Neutrophil (primary cell): ENCODE measurements around the gene OXCT1.

Experiments used
- H3K27ac ChIP-seq: fragments of 200-600 bp; sonication (generic); 2 replicates; pipeline ENCODE4 v1.5.1; 2016; ENCODE audit warnings: mild to moderate bottlenecking, moderate library complexity
- H3K27me3 ChIP-seq: fragments of 200-600 bp; sonication (generic); 2 replicates; pipeline ENCODE4 v1.6.0; 2016; ENCODE audit warnings: mild to moderate bottlenecking
- H3K36me3 ChIP-seq: fragments of 200-600 bp; sonication (generic); 2 replicates; pipeline ENCODE4 v1.5.1; 2017
- H3K4me1 ChIP-seq, 2 experiments: fragments of 200-600 bp in 1 of 2; sonication (generic) in 1 of 2; 1 replicate in 1 of 2; 2 replicates in 1 of 2; pipeline versions ENCODE4 v1.5.1 to v1.6.1; 2013 to 2016; ENCODE audit warnings: low read depth in 1 of 2, low read length in 1 of 2, mild to moderate bottlenecking in 1 of 2, moderate library complexity in 1 of 2; ENCODE audit not compliant: control insufficient read depth in 1 of 2, insufficient read depth in 1 of 2
- H3K4me3 ChIP-seq, 2 experiments: fragments of 200-600 bp in 1 of 2; sonication (generic) in 1 of 2; 1 replicate in 1 of 2; 2 replicates in 1 of 2; pipeline ENCODE4 v1.5.1; 2013 to 2016; ENCODE audit warnings: low read depth in 1 of 2, low read length in 1 of 2, mild to moderate bottlenecking in 1 of 2, moderate library complexity in 1 of 2
- H3K9me3 ChIP-seq: fragments of 200-600 bp; sonication (generic); 2 replicates; pipeline ENCODE4 v1.5.1; 2016
- TF ChIP-seq, protein P1 (sequence below): fragments of 200-600 bp; sonication (generic); IDR thresholded peaks from 2 replicates; pipeline ENCODE4 v1.5.1; 2016; ENCODE audit warnings: antibody characterized with exemption

The OXCT1 gene

DNA sequence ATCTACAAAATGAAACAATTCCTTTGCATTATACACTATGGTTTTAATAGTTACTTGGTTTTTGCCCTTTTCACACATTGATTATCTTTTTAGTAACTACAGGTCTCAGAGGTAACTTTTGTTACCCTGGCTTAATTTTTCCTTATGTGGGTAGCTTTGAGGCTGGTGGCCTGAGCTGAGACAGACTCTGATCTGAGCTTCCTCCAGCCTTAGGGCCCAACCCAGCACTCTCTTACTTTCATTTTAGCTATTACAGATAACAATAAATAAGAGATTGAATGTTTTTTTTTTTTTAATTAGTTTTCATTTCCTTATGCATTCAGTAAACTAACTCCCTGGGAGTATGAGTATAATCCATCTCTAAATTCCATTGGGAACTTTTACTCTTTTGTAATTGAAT lies 15.1 kb upstream of the OXCT1 start:
- Histone ChIP-seq H3K4me1 (no peaks in the 10 kb centered on the region), H3K9me3 (no peaks in the 10 kb centered on the region), H3K4me3 (no peak overlapping the region), H3K27me3 (peaks cover 30% of the 10 kb centered on the region), H3K36me3 (no peaks in the 10 kb centered on the region), H3K27ac (no peak overlapping the region)
- TF ChIP-seq, protein P1, sequence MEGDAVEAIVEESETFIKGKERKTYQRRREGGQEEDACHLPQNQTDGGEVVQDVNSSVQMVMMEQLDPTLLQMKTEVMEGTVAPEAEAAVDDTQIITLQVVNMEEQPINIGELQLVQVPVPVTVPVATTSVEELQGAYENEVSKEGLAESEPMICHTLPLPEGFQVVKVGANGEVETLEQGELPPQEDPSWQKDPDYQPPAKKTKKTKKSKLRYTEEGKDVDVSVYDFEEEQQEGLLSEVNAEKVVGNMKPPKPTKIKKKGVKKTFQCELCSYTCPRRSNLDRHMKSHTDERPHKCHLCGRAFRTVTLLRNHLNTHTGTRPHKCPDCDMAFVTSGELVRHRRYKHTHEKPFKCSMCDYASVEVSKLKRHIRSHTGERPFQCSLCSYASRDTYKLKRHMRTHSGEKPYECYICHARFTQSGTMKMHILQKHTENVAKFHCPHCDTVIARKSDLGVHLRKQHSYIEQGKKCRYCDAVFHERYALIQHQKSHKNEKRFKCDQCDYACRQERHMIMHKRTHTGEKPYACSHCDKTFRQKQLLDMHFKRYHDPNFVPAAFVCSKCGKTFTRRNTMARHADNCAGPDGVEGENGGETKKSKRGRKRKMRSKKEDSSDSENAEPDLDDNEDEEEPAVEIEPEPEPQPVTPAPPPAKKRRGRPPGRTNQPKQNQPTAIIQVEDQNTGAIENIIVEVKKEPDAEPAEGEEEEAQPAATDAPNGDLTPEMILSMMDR: no peak

DNA sequence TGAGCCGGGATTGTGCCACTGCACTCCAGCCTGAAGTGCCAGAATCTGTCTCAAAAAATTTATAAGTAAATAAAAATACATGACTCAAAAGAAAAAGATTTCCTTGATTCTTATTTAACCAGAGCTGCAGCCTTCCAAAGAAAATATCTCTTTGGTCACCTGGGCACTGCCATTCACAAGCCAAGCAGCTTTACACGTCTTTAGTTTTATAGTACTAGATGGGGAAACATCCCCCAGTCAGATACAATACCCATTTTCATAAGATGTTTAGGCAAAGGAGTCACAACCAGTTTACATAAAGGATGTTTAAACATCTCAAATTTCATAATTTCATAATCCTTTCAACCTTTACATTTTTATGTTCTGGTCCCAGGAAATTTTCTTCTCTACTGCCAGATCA lies 13.7 kb upstream of the OXCT1 start:
- no peaks in the 10 kb centered on the region for H3K4me1 ChIP-seq
- H3K27ac ChIP-seq: no peak overlapping the region
- TF ChIP-seq, protein P1: no peak
- H3K27me3 ChIP-seq: peaks cover 31% of the 10 kb centered on the region
- H3K9me3 ChIP-seq: no peaks in the 10 kb centered on the region
- H3K36me3 ChIP-seq: no peaks in the 10 kb centered on the region
- H3K4me3 ChIP-seq: no peak overlapping the region

DNA sequence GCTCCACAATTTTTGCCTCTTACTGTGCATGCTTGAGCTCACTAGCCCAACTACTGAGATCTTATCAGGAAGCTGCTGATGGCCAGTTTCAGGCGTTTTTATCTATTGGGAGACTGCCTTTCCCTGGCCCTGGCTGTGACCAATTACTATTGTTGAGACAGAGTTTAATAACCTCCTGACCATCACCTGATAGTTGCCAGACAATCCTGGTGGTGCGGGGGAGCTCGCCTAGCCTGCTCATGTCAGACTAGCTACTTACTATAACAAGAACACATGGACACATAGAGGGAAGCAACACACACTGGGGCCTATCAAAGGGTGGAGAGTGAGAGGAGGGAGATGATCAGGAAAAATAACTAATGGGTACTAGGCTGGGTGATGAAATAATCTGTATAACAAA lies 13.0 kb upstream of the OXCT1 start:
- no peaks in the 10 kb centered on the region for H3K9me3 ChIP-seq
- no peaks in the 10 kb centered on the region for H3K4me1 ChIP-seq
- TF ChIP-seq, protein P1: no peak
- peaks cover 32% of the 10 kb centered on the region for H3K27me3 ChIP-seq
- no peak overlapping the region for H3K27ac ChIP-seq
- no peaks in the 10 kb centered on the region for H3K36me3 ChIP-seq
- H3K4me3 ChIP-seq: no peak overlapping the region

DNA sequence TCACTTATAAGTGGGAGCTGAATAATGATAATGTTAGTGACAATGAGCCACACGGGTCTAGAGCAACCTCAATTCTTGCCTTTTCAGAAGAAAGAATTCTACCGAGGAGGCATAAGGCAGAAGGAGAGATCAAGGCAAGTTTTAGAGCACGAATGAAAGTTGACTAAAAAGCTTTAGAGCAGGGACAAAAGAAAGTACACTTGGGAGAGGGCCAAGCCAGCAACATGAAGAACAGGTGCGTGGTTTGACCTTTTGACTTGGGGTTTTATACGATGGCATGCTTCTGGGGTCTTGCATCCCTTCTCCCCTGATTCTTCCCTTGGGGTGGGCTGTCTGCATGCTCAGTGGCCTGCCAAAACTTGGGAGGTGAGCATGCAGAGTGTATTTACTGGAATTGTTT lies 12.5 kb upstream of the OXCT1 start:
- Histone ChIP-seq H3K4me1 (no peaks in the 10 kb centered on the region), H3K27ac (no peak overlapping the region), H3K4me3 (no peak overlapping the region), H3K9me3 (no peaks in the 10 kb centered on the region), H3K27me3 (peaks cover 32% of the 10 kb centered on the region), H3K36me3 (no peaks in the 10 kb centered on the region)
- TF ChIP-seq, protein P1: no peak

DNA sequence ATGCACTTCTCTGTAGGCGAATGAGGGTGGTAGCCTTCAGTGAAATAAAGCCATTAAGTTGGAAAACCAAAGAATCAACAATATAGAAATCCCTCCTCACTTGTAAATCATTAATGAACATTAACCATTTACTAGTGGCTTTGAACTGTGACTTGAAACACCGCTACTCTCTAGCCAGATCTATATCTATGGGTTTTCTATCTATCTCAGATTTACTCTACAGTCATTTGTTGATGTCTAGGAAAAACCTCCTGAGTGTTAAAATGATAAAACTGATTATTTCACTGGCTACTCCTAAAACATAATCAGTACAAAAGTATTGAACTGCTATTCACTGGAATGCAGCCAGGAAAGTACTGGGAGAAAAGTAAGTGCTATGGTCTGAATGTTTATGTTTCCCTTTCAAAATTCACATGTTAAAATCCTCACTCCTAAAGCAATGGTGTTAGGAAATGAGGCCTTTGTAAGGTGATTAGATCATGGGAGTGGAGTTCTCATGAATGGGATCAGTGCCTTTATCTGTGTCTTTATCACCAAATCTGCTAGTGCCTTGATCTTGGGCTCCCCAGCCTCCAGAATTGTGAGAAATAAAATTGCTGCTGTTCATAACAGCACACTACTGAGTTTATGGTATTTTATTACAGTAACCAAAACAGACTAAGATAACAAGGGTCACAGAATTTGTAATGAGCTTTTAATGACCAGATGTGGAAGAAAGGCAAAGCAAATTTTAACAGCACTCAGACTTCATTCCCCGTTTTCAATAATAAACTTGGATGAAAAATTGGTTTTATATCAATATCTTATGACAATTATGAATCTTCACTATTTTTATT lies 8.6 kb upstream of the OXCT1 start:
- no peak overlapping the region for H3K4me3 ChIP-seq
- no peaks in the 10 kb centered on the region for H3K9me3 ChIP-seq
- no peaks in the 10 kb centered on the region for H3K36me3 ChIP-seq
- TF ChIP-seq, protein P1: no peak
- no peaks in the 10 kb centered on the region for H3K4me1 ChIP-seq
- H3K27ac ChIP-seq: no peak overlapping the region
- H3K27me3 ChIP-seq: peaks cover 29% of the 10 kb centered on the region
